ENCODE results near the gene RILPL1.
"Not testable (repeated sequence)": the region's sequence is repeated elsewhere in the genome, so short reads cannot be mapped to it uniquely, and the experiment has no call there.

Gene RILPL1

DNA sequence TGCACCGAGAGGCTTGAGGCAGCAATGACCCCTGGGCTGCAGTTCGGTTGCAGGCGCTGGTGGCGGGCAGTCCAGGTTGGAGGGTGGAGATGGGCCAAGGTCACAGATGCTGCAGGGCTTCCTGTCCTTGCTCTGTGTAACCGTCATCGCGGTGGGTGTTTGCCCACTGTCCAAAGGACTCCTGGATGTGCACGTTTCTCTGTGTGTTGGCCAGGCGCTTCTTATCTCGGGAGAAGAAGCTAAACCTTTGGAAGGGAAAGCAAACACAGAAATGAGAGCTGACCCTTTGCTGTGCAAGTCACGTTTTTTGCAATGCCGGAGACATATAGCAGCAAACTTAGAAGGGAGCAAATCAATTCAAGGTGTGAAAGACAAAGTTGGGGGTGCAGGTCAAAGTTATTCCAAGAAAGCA is 61.1 kb downstream of the RILPL1 start:
- Mint-ChIP-seq H3K9me3 (no peaks in the 10 kb centered on the region), H3K4me3 (no peak overlapping the region), H3K4me1 (peaks cover 31% of the 10 kb centered on the region), H3K27ac (peak overlapping the region; percentile 60), H3K27me3 (no peaks in the 10 kb centered on the region), H3K36me3 (peaks cover 34% of the 10 kb centered on the region)
- no peak for ATAC-seq

DNA sequence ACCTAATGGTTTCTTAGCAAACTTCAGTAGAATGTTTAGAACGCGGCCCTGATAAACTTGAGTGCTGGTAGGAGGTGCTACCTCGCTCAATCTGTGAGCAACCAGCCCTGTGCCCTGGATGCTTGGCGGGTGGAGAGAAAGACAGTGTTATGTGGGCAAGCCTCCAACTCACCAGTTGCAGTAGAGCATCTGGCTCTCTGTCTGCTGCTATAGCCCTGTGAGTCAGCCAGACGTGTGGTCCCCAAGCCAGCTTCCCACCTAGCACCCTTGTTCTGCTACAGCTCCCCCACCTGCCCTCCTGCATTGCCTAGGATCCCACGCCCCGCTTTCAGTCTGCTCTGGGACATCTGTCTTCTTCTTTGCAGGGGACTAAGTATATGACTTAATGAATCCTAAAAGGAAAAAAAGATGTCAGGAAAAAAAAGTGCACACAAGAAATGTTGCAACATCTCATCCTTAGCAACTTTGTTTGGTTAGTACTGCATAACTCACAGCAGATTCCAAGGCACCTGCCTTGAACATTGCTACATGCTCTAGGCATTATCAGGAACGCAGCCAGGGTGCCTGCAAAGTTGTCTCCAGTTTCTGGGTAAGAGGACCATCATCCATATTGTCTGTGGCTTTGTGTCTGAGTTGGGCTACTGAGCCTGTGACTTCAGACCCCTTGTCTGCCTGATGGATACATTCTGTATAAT is 62.0 kb downstream of the RILPL1 start:
- H3K27me3 Mint-ChIP-seq, result no peaks in the 10 kb centered on the region
- H3K9me3 Mint-ChIP-seq, result no peaks in the 10 kb centered on the region
- peaks cover 26% of the 10 kb centered on the region for H3K4me1 Mint-ChIP-seq
- H3K36me3 Mint-ChIP-seq, result peaks cover 29% of the 10 kb centered on the region
- peak overlapping the region; percentile 60 for H3K27ac Mint-ChIP-seq
- no peak overlapping the region for H3K4me3 Mint-ChIP-seq
- no peak for ATAC-seq

DNA sequence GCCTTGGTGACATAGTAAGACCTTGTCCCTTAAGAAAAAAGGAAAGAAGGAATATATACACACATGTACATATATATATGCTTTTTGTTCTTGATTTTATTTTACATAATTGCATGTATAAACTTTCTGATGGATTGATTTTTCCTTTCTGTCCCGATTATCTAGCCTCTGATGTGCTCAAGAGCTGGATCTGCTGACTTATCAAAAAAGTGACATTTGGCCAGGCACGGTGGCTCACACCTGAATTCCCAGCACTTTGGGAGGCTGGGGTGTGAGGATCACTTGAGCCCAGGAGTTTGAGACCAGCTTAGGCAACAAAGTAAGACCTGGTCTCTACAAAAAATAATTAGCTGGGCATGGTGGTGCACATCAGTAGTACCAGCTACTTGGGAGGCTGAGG is 63.5 kb downstream of the RILPL1 start:
- Mint-ChIP-seq H3K36me3 (peaks cover 34% of the 10 kb centered on the region), H3K4me3 (no peak overlapping the region), H3K27ac (no peak overlapping the region), H3K9me3 (no peaks in the 10 kb centered on the region), H3K4me1 (peaks cover 31% of the 10 kb centered on the region), H3K27me3 (no peaks in the 10 kb centered on the region)
- no peak for ATAC-seq

DNA sequence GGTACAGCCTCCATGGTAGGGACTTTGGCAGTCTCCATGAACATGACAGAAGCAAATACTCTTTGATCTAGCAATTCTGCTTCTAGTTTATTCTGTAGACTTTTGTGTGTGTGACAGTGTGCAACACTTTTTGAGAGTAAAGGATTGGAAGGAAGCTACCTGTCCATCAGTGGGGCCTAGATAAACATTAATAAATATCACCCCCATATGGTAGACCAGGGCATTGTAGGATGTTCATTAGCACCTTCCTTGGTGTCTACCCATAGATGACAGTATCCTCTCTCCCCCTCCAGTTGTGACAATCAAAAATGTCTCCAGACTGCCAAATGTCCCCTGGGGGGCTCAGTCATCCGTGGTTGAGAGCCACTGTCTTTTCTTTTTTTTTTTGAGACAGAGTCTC is 64.7 kb downstream of the RILPL1 start:
- Mint-ChIP-seq H3K9me3 (no peaks in the 10 kb centered on the region), H3K27ac (peak overlapping the region; percentile 35)
- peak; percentile 90 for ATAC-seq

DNA sequence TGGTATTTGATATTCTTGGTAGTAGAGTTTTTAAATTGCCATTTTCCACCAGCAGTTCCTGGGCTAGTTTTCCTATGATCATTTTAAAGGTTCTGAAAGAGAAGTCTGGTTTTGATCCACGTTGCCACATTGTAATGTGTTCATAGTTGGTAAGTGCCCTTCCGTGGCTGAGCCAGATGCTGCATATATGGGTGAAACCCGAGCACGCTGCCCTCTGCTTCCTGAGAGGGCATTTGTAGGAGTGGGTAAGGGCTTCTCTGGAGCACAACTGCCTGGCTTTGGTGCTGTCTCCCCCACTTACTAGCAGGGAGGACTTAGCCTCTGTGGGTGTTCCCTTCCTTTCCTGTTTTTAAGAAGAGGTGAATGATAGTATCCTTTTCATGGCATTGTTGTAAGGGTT is 68.4 kb downstream of the RILPL1 start:
- Mint-ChIP-seq H3K4me1 (peaks cover 46% of the 10 kb centered on the region), H3K9me3 (no peaks in the 10 kb centered on the region), H3K27ac (no peak overlapping the region), H3K27me3 (no peaks in the 10 kb centered on the region), H3K4me3 (no peak overlapping the region), H3K36me3 (peaks cover 30% of the 10 kb centered on the region)
- no peak for ATAC-seq

More for the DNA sequence above, 64.7 kb downstream of the RILPL1 start:
- Mint-ChIP-seq H3K27me3 (no peaks in the 10 kb centered on the region), H3K36me3 (peaks cover 33% of the 10 kb centered on the region), H3K4me1 (peaks cover 23% of the 10 kb centered on the region), H3K4me3 (no peak overlapping the region)

DNA sequence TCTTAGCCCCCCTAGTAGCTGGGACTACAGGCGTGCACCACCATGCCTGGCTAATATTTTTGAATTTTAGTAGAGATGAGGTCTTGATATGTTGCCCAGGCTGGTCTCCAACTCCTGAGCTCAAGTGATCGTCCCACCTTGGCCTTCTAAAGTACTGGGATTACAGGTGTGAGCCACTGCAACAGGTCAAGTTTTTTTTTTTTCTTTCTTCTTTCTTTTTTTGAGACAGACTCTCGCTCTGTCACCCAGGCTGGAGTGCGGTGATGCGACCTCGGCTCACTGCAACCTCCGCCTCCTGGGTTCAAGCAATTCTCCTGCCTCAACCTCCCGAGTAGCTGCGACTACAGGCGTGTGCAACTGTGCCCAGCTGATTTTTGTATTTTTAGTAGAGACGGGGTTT is 70.3 kb downstream of the RILPL1 start:
- ATAC-seq, H3K9me3 Mint-ChIP-seq, H3K4me3 Mint-ChIP-seq, H3K27me3 Mint-ChIP-seq: not testable (repeated sequence)
- Mint-ChIP-seq H3K4me1 (peaks cover 47% of the 10 kb centered on the region), H3K27ac (peak overlapping the region; percentile 73), H3K36me3 (peaks cover 30% of the 10 kb centered on the region)

DNA sequence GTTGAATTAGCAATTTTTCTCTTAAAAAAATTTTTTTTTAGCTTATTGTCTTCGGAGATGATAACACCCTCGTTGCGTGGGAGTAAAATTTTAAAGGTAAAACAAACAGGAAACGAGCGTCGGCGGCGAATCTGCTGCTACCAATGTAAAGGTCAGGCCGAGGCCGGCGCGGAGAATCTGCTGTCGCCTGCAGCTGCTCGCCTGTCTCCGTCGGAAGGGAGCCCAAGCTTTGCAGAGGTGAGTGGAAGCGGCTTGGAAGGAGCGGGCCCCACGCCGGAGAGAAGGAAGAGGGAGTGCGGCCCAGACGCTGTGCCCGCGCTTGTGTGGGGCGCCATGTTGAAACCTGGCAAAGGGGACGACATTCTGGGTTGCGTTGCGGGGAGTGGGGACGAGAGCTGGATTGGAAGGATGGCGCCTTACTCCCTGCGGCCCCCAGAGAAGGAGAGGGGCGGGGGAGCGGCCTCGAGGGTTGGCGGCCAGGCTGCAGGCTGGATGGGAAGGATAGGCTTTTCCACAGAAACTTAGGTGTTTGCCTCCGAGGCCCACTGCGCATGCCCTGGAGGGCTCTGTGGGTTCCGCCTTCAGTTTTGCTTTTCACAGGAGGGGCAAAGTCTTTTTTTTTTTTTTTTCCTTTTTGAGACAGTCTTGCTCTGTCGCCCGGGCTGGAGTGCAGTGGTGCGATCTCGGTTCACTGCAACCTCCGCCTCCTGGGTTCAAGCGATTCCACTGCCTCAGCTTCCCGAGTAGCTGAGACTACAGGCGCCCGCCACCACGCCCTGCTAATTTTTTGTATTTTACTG is 75.3 kb downstream of the RILPL1 start, which contains the start of gene SNRNP35:
SNRNP35 (plus strand) TSS at position 160 of the 800 bp plus-strand sequence. CDS start 7,402 bp downstream, outside the sequence.
- peak within 1 kb of the TSS; percentile 99 for H3K4me3 Mint-ChIP-seq
- no peaks in the 10 kb centered on the region for H3K9me3 Mint-ChIP-seq
- peak within 1 kb of the TSS; percentile 100 for H3K27ac Mint-ChIP-seq
- peaks cover 16% of the 10 kb centered on the region for H3K36me3 Mint-ChIP-seq
- peaks cover 32% of the 10 kb centered on the region for H3K4me1 Mint-ChIP-seq
- peak; percentile 87 for ATAC-seq
- no peaks in the 10 kb centered on the region for H3K27me3 Mint-ChIP-seq

DNA sequence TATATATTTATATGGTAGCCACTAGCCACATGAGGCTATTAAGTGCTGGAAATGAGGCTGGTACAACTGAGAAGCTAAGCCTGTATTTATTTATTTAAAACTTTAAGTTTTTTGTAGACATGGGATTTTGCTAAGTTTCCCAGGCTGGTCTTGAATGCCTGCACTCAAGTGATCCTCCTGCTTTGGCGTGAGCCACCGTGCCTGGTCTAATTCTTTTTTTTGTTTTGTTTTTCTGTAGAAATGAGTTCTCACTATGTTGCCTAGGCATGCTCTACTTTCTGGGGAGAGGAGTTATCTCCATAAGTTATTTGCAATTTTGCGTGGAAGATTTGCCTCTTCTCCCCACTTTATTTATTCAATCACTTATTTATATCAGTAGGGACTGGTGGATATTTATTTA is 80.4 kb downstream of the RILPL1 start:
- no peak for ATAC-seq
- Mint-ChIP-seq H3K4me3 (no peak overlapping the region), H3K27ac (no peak overlapping the region), H3K9me3 (no peaks in the 10 kb centered on the region), H3K4me1 (peaks cover 12% of the 10 kb centered on the region), H3K27me3 (no peaks in the 10 kb centered on the region), H3K36me3 (no peaks in the 10 kb centered on the region)

DNA sequence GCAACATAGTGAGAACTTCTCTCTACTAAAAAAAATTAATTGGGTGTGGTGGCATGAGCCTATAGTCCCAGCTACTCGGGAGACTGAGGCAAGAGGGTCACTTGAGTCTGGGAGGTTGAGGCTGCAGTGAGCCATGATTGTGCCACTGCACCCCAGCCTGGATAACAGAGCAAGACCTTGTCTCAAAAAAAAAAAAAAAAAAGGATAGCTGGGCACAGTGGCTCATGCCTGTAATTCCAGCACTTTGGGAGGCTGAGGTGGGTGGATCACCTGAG is 81.3 kb downstream of the RILPL1 start:
- not testable (repeated sequence) for H3K4me3 Mint-ChIP-seq, H3K36me3 Mint-ChIP-seq, H3K9me3 Mint-ChIP-seq, H3K27me3 Mint-ChIP-seq, ATAC-seq
- Mint-ChIP-seq H3K4me1 (peaks cover 15% of the 10 kb centered on the region), H3K27ac (peak overlapping the region; percentile 37)

DNA sequence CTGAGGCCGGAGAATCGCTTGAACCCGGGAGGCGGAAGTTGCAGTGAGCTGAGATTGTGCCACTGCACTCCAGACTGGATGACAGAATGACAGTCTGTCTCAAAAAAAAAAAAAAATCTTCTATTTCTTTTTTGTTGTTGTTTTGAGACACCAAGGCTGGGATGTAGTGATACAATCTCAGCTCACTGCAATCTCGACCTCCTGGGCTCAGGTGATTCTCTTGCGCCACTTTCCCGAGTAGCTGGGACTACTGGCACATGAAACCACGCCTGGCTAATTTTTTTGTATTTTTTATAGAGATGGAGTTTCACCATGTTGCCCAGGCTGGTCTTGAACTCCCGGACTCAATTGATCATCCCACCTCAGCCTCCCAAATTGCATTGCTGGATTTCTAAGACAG is 82.9 kb downstream of the RILPL1 start:
- Mint-ChIP-seq H3K27ac (peak overlapping the region; percentile 37), H3K36me3 (no peaks in the 10 kb centered on the region), H3K4me3 (no peak overlapping the region), H3K4me1 (peaks cover 24% of the 10 kb centered on the region), H3K27me3 (no peaks in the 10 kb centered on the region), H3K9me3 (no peaks in the 10 kb centered on the region)
- no peak for ATAC-seq

DNA sequence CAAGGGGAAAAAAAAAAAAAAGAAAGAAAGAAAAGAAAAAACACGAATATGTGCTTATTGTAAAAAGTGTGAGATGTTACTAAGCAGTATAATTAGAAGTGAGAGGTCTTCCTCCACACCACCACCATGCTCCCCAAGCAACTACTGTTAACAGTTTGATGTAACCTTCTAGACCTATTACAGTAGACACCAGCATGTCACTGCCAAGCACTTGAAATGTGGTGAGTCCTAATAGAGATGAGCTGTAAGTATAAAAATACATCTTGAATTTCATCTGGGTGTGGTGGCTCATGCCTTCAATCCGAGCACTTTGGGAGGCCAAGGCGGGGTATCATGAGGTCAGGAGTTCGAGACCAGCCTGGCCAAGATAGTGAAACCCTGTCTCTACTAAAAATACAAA is 83.7 kb downstream of the RILPL1 start:
- H3K36me3 Mint-ChIP-seq, result no peaks in the 10 kb centered on the region
- peaks cover 31% of the 10 kb centered on the region for H3K4me1 Mint-ChIP-seq

DNA sequence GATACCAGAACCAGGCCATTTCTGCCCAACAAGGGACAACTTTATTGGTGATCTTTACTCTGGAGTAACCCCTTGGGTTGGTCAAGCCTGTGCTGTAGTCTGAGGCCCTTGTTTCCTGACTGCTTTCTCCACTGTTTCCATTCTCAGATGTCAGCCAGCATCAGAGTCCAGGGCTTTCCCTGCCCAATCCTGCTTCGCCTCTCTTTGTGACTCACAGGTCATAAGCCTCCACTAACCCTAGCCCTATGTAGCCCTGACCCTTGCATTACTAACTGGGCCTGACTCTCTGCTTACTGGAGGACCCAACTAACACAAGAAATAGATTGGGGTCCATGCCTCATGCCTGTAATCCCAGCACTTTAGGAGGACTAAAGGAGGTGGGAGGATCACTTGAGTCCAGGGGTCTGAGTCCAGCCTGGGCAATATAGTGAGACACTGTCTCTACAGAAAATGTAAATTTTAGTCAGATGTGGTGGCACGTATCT is 84.2 kb downstream of the RILPL1 start:
- no peaks in the 10 kb centered on the region for H3K9me3 Mint-ChIP-seq
- H3K36me3 Mint-ChIP-seq, result no peaks in the 10 kb centered on the region
- H3K27me3 Mint-ChIP-seq, result no peaks in the 10 kb centered on the region
- H3K27ac Mint-ChIP-seq, result peak overlapping the region; percentile 90
- H3K4me1 Mint-ChIP-seq, result peaks cover 31% of the 10 kb centered on the region
- no peak for ATAC-seq
- H3K4me3 Mint-ChIP-seq, result no peak overlapping the region

More for the DNA sequence above, 83.7 kb downstream of the RILPL1 start:
- no peak for ATAC-seq
- no peaks in the 10 kb centered on the region for H3K27me3 Mint-ChIP-seq
- no peaks in the 10 kb centered on the region for H3K9me3 Mint-ChIP-seq
- H3K4me3 Mint-ChIP-seq, result no peak overlapping the region
- peak overlapping the region; percentile 90 for H3K27ac Mint-ChIP-seq

DNA sequence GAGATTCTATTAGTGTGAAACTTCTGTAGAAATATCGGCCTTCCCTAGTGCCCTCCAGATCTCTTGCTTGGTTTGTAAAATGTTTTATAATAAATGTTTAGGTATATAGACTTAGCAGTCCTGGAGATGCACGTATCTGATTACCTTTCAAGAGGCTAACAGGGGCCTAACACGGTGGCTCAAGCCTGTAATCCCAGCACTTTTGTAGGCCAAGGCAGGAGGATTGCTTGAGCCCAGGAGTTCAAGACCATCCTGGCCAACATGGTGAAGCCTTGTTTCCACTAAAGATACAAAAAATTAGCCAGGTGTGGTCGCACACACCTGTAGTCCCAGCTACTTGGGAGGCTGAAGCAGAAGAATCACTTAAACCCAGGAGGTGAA is 87.2 kb downstream of the RILPL1 start:
- no peak for ATAC-seq

DNA sequence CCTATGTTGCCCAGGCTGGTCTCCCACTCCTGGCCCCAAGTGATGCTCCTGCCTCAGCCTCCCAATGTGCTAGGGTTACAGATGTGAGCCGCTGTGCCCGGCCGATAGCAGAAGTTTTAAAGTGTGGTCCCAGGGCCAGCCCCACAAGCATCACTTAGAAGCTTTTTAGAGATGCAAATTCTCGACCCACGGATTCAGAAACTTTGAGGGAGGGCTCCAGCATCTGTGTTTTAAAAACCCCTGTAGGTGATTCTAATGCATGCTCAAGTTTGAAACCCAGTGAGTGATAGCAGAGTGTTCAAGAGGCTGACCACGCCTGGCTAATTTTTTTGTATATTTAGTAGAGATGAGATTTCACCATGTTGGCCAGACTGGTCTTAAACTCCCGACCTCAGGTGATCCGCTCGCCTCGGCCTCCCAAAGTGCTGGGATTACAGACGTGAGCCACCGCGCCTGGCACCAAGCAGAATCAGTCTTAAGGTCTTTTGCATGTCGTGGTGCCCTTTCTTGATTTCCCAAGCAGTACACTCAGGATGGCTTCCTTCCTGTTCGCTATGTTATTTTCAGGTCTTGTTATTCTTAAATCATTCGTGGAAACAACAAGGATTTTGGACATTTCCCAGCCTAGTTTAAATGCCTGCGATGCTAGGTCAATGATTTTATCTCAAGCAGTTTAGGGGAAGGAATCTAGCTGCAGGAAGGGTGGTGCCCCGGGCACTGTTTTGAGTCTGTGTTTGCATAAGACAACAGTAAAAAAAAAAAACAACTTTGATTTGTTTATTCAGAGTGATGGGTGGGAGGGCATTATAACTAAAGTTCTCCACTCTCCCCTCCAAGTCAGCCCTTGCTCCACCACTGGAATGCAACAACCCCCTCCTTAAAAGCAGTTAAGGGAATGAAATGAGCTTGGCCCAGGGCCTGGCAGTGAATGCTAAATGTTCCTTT is 87.9 kb downstream of the RILPL1 start:
- H3K9me3 Mint-ChIP-seq, result no peaks in the 10 kb centered on the region
- H3K36me3 Mint-ChIP-seq, result no peaks in the 10 kb centered on the region
- peaks cover 51% of the 10 kb centered on the region for H3K4me1 Mint-ChIP-seq
- no peaks in the 10 kb centered on the region for H3K27me3 Mint-ChIP-seq
- H3K27ac Mint-ChIP-seq, result peak overlapping the region; percentile 94
- peak; percentile 75 for ATAC-seq
- H3K4me3 Mint-ChIP-seq, result peak overlapping the region; percentile 65

More for the DNA sequence above, 87.2 kb downstream of the RILPL1 start:
- Mint-ChIP-seq H3K4me1 (peaks cover 49% of the 10 kb centered on the region), H3K9me3 (no peaks in the 10 kb centered on the region), H3K36me3 (no peaks in the 10 kb centered on the region), H3K4me3 (peak overlapping the region; percentile 65), H3K27me3 (no peaks in the 10 kb centered on the region), H3K27ac (peak overlapping the region; percentile 94)
